CD4-positive, alpha-beta T cell treated with Interleukin-12 subunit alpha and Interleukin-12 subunit beta, for 1 hour (primary cell): ENCODE data around the gene TMIGD2.
"Not testable (repeated sequence)": the region's sequence is repeated elsewhere in the genome, so short reads cannot be mapped to it uniquely, and the experiment has no call there.

Experiments used
- DNase-seq: peaks from one replicate; pipeline ENCODE4 v3.0.0-alpha.2; 2020

TMIGD2 gene

GRCh38 chr19:4302243-4302640, at the start of gene TMIGD2:
Gene TMIGD2, minus strand, starts transcription at chr19:4302389. Its CDS starts 4 bp downstream, at chr19:4302385.
- no peak for DNase-seq

- no peak for DNase-seq
Observed at GRCh38 chr19:4350726-4351125, 48.5 kb upstream of the TMIGD2 start.

GRCh38 chr19:4350111-4350510, 47.9 kb upstream of the TMIGD2 start:
- no peak for DNase-seq

- DNase-seq = not testable (repeated sequence)
Observed at GRCh38 chr19:4349225-4349624, 47.0 kb upstream of the TMIGD2 start.

GRCh38 chr19:4347521-4347920, 45.3 kb upstream of the TMIGD2 start:
- DNase-seq = no peak

GRCh38 chr19:4346020-4346383, 43.8 kb upstream of the TMIGD2 start:
- DNase-seq = no peak

GRCh38 chr19:4345342-4346019, 43.3 kb upstream of the TMIGD2 start:
- no peak for DNase-seq

GRCh38 chr19:4343370-4344307, 41.5 kb upstream of the TMIGD2 start, which contains the start of gene MPND:
Gene MPND, plus strand, starts transcription at chr19:4343562. Its CDS starts 32 bp downstream, at chr19:4343594.
- peak; percentile 90 for DNase-seq

GRCh38 chr19:4342615-4343369, 40.6 kb upstream of the TMIGD2 start:
- peak; percentile 98 for DNase-seq

- no peak for DNase-seq
Observed at GRCh38 chr19:4342314-4342614, 40.1 kb upstream of the TMIGD2 start.

- DNase-seq = peak; percentile 27
Observed at GRCh38 chr19:4338441-4339355, 36.5 kb upstream of the TMIGD2 start, which contains the start of gene STAP2. Gene STAP2, minus strand, starts transcription at chr19:4338827. Its CDS starts 74 bp downstream, at chr19:4338753.

- no peak for DNase-seq
Observed at GRCh38 chr19:4337906-4338440, 35.8 kb upstream of the TMIGD2 start.

GRCh38 chr19:4334929-4335570, 32.9 kb upstream of the TMIGD2 start:
- no peak for DNase-seq

- DNase-seq = no peak
Observed at GRCh38 chr19:4329858-4330257, 27.7 kb upstream of the TMIGD2 start.

GRCh38 chr19:4328991-4329681, 26.9 kb upstream of the TMIGD2 start:
- peak; percentile 39 for DNase-seq

GRCh38 chr19:4328243-4328990, 26.2 kb upstream of the TMIGD2 start:
- DNase-seq = peak; percentile 96

- no peak for DNase-seq
Observed at GRCh38 chr19:4327877-4328242, 25.7 kb upstream of the TMIGD2 start.

- DNase-seq = peak; percentile 78
Observed at GRCh38 chr19:4327252-4327876, 25.2 kb upstream of the TMIGD2 start.

GRCh38 chr19:4326837-4327251, 24.7 kb upstream of the TMIGD2 start:
- DNase-seq = peak; percentile 35
